OCI-LY7 (cell line): ENCODE results near the gene ITGA4.

Experiments
- CTCF ChIP-seq: fragments of 200-600 bp; sonication (generic); conservative IDR thresholded peaks from 2 replicates; pipeline ENCODE4 v1.5.1; 2014; ENCODE audit warnings: mild to moderate bottlenecking, antibody characterized with exemption, low read length, moderate library complexity, mixed read lengths
- EZH2phosphoT487 ChIP-seq: fragments of 200-600 bp; sonication (generic); IDR thresholded peaks from 2 replicates; pipeline ENCODE4 v1.6.1; 2018; ENCODE audit warnings: low read depth, borderline replicate concordance, mild to moderate bottlenecking, mixed run types, antibody characterized with exemption, low read length, moderate library complexity, mixed read lengths

DNA sequence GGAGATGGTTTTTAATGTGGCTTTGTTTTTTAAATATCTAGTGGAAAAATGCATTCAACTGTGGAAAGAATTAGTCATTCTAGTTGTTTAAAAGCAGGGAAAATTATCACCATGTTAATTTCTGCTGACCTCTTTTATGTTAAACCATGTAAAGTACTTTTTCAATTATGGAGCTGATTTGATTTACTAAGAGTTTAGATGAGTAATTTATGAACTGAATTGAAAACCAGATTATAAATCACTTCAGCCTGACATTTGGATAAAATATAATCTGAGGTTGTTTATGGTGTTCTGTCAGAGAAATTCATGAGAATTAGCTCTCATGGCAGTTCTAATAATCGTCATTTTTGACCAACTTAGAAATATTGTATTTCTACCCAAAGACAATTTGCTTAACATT lies 11.6 kb downstream of the ITGA4 start:
- TF ChIP-seq CTCF (no peak), EZH2phosphoT487 (no peak)
